Stimulated activated CD4-positive, alpha-beta T cell treated with anti-CD3 and anti-CD28 coated beads, TNF-alpha, amount 100 ng/mL, for 1 hour (primary cell): ENCODE measurements around the gene SENP5.
"Not testable (repeated sequence)": the region's sequence is repeated elsewhere in the genome, so short reads cannot be mapped to it uniquely, and the experiment has no call there.

Experiments
- DNase-seq, 3 donors: peaks; one replicate each; pipeline ENCODE4 v3.0.0-alpha.2; 2020; ENCODE audit warnings: low read depth in 3 of 3, low spot score in 1 of 3

The SENP5 gene

DNA sequence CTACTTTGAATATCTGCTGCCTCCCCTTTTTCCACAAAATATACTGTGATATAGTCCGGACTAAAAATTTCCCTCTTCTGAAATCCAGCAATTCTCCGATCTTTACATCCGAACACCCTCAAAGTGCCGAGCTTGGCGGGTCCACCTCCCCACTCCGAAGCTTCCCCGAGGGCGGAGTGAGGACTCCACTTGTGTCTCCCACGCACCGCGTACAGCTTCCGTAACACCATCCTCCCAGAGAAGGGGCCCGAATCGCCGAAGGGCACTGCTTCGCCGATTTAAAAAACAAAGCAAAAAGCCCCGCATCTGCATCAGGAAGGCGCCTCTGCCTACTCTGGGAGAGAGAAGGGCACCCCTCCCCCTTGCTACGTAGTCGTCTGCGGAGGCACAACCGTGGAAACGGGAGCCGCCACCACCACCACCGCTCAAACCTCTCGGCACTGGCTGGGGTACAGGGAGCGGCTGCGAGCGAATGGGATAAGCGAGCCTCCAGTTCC, 74.1 kb downstream of the SENP5 start:
- peak; percentile 12 to 55 (median 27) for DNase-seq

DNA sequence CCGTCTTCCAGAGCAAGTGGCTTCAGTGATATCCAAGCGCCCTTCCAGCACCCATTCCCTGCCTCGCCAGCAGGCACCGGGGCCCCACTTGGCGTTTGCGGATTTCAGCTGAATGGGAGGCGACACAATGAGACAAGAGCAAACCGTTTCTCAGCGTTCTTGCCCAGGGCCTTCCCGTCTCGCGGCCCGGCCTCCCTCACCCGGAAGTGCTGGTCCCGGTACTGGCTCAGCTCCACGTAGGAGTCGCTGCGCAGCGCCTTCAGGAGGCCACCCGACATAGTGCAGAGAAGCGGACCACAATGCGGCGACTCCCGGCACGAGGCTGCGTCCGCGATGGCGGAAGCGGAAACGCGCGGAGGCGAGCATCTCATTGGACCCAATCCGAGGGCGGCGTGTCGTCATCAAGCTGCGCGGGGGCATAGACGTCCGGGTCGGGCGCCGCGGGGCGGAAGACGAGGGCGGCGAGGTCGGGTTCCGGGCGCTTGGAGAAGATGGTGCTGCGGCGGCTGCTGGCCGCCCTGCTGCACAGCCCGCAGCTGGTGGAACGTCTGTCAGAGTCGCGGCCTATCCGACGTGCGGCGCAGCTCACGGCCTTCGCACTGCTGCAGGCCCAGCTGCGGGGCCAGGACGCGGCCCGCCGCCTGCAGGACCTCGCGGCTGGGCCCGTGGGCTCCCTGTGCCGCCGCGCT, 74.7 kb downstream of the SENP5 start, which contains the start of gene NCBP2:
NCBP2 (minus strand) TSS at position 303 of the 689 bp plus-strand sequence; CDS start at position 278, 25 bp downstream.
- DNase-seq: peak; percentile 97 to 100 (median 98)

DNA sequence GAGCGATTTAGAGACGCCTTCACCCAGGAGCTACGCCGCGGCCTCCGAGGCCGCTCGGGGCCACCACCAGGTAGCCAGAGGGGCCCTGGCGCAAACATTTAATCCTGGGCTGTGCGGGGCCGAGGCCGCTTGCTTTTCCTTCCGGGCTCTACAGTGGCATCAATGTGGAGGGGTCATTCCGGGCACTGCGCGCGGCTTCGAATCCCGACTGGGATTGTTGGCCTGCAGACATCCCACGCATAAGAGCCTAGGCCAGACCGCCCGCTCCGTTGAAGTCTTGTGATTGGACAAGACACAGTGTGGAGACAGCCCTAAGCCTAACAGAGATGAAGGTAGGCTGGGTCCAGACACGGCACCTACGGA, 75.2 kb downstream of the SENP5 start:
- DNase-seq: no peak

- not testable (repeated sequence) for DNase-seq
Observed at GRCh38 chr3:196944037-196944790, 76.5 kb downstream of the SENP5 start.

DNA sequence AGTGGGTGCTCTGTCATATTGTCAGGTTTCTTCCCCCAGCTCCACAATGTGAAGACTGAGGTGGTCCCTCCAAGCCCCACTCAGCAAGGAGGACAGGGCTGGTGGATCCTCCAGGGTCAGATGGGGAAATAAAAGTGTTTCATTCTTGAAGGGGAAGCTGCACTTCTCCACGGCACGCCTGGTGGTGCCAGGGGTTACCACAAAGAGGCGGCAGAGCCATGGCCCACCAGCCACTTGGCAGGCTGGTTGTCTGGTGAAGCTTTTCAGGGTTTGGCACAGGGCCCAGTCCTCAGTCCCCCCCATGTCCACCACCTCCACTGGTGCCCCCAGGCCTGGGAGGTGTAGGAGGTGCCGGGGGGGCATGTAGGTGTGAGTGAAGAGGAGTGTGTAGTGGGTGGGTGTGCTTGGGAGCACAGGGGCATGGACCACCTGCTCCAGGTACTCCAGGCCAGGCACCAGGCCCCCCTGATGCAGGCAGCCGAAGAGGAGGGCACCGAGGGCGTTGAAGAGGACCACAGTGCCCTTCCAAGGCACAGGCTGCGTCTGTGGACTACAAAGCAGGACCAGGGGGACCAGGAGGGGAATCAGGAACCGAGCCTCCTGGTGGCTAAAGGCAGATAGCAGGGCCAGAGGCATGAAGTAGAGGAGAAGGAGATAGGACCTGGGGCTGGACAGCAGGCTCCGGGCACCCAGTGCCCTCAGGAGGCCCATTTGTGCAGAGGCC, 79.6 kb downstream of the SENP5 start:
- no peak for DNase-seq

GRCh38 chr3:196947860-196948441, 80.2 kb downstream of the SENP5 start:
- no peak for DNase-seq

GRCh38 chr3:196948442-196949284, 80.9 kb downstream of the SENP5 start:
- DNase-seq: no peak

DNA sequence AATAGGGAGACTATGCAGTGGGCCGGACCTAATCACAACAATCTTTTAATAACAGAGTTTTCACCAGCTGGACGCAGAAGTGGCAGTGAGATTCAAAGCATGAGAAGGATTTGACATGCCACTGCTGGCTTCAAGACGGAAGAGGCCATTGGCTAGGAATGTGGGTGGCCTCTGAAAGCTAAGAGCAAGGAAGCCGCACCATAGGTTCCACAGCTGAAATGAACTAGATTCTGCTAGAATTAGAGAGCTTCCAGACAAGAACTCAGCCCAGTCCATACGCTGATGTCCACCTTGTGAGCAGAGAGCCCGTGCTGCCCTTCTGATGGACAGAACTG, 81.5 kb downstream of the SENP5 start:
- no peak for DNase-seq

- no peak for DNase-seq
Observed at GRCh38 chr3:196949750-196950149, 82.0 kb downstream of the SENP5 start.

GRCh38 chr3:196951371-196951770, 83.7 kb downstream of the SENP5 start:
- no peak for DNase-seq

- no peak for DNase-seq
Observed at GRCh38 chr3:196954832-196955231, 87.1 kb downstream of the SENP5 start.

- no peak for DNase-seq
Observed at GRCh38 chr3:196962108-196962929, 94.6 kb downstream of the SENP5 start.

- no peak for DNase-seq
Observed at GRCh38 chr3:196962930-196963630, 95.4 kb downstream of the SENP5 start.

DNA sequence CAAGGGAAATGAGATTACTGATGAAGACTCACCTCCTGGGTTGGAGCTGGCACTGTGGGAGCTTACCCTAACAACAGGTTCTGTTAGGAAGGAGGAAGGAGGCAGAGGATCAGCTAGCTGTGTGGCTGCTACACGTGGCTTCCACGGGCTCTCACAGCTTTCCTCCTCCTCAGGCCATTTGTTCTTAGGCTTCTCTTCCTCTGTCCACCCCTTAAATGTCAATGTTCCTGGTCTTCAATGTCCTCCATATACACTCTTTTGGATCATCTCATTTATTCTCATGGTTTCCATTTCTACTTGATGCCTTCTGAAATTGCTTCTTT, 95.9 kb downstream of the SENP5 start:
- no peak for DNase-seq

DNA sequence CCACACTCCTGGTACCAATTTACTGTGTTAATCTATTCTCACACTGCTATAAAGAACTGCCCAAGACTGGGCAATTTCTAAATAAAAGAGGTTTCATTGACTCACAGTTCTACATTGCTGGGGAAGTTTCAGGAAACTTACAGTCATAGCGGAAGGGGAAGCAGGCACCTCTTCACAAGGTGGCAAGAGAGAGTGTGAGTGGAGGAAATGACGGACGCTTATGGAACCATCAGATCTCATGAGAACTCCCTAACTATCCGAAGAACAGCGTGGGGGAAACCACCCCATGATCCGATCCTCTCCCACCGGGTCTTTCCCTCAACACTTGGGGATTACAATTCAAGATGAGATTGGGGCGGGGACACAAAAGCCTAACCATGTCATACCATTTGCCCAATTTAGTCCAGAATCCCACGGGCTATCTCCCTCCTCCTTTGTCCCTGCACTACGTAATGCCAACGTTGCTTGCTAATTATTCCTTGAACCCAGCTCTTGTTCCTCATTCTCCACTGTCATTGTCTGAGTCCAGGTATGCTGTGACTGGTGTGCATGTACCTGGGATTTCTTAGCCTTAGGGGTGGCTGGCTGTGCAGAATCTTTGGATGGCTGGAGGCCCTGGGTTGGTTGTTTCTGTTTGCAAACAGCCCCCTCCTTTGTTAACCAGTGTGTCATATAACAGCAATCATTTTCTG, 97.5 kb downstream of the SENP5 start:
- no peak for DNase-seq

DNA sequence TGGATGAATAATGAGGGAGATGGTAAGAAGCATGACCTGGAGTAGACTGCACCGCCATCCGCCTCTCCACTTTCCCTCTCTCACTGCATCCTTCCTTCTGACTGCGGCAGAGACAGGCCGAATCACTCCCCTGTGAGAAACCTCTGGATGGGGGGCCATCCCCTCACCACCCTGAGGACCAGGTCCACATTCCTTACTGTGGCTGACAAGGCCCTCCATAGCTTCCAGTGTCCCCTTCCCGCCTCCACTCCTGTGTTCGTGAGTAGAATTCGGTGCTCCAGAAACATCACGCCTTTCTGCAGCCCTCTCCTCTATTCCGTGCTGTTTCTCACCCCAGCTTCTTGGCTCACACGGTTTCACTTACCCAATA, 98.1 kb downstream of the SENP5 start:
- DNase-seq: no peak

- DNase-seq: no peak
Observed at GRCh38 chr3:196966526-196967401, 99.0 kb downstream of the SENP5 start.
